ENCODE results near the gene ZSWIM6.

Gene ZSWIM6

DNA sequence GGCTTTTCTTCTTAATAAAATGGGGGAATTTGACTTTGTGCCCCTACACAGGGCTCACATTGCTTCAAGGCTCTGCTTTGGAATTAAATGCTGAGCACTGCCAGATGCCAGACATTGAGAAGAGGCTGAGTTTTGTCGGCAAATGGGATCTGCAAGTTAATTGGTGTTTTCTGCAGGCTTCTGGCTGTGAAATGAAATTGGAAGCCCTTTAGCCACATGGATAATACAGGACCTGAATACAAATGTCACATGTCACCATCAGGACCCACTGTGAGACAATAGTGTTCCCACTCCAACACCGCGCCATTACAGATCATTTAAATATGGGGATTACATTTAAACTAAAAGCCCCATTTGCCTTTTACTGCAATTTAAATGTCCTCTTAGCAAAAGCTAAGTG is 164.4 kb downstream of the ZSWIM6 start:
- DNase-seq, result no peak

DNA sequence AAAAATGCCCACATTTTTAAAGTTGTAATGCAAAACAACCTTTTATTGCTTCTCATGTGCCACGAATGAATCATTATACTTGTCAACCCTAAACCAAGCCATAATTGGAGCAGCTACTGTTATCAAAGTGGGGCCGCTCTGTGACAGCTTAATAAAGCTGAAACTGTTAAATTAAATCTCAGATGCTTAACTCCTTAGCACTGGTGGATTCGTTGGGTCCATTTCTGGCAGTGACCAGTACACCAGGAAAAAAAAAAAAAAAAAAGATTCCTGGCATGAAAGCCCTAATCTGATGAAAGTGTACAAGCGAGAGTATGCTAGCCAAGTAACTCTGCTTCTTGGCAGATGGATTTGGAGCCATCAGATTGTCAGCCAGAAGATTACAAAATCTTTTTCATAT is 164.8 kb downstream of the ZSWIM6 start:
- DNase-seq, result no peak

DNA sequence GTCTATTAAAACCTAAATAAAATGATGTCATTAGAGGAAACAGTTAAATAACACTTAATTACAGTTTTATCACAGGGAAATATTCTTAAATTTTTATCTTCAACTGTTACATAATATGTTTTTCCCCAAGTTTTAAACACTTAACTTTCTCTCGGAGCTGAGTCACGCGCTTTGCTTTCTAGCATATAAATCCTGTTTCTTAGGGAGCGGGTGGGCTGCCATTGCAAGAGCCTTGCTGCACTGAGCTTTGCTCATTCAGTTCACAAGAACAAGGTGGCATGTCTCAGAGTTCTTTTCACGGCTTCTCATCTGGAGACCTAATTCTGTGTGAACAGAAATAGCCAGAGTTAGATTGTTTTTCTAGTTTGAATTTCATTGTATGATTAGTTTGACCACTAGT is 166.1 kb downstream of the ZSWIM6 start:
- no peak for DNase-seq

DNA sequence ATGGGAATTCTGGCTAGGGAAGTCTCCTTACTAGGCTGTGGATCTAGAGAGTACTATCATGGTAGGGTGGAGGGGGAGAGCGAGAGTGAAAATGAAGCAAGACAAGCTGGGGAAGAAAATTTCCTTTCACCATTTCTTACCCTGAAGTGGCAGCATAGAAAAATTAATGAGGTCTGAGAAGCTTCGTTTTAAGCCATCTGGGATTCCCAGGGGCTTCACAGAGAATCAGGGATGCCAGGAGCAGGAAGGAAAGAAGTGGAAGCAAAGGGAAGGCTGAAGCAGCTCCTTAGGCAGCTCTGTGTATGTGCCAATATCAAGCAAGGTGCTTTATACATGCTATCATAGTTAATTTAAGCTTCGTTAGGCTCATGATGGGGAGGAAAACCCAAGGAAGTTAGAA is 169.9 kb downstream of the ZSWIM6 start:
- no peak for DNase-seq

DNA sequence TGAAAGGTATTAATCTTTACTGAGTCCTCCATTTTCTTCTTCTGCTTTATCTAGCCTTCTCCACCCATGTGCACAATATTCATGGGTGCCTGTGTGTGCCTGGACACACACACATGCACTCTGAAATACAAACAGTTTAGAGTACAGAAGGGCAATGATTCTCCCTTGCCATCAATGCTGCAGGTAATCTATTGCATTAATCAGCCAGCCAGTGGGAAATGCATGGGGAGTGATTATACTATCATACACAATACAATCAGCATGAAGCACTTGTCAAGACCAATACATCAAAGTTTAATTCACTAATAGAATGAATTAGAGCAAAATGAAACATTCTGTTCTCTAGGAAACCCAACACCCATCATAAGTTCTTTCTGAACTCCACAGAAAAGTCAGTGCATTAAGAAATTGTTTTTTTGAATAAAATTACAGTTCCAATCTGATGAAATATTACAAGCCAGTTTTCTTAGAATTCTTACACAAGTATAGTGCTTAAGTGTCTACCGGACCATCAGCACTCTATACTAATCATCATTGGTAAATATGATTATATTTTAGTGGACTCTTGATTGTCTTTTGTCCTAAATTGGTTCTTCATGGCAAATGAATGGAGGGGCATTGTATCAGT is 172.2 kb downstream of the ZSWIM6 start:
- DNase-seq, result no peak

DNA sequence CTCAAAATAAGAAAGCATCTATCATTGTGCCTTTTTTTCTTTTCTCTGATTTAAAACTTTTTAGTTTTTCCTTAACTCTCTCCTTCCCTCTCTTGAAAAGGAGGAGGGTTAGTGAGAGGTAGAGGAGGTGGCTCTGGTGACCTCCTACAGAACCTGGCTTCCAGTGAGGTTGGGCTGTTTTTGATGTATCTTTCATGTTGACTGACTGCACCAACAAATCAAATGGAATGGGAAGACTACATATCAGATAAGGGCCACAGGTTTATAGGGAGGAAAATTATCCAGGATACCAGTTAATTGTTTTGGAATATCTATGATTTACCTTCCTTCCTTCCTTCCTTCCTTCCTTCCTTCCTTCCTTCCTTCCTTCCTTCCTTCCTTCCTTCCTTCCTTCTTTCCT is 173.2 kb downstream of the ZSWIM6 start:
- DNase-seq, result no peak

DNA sequence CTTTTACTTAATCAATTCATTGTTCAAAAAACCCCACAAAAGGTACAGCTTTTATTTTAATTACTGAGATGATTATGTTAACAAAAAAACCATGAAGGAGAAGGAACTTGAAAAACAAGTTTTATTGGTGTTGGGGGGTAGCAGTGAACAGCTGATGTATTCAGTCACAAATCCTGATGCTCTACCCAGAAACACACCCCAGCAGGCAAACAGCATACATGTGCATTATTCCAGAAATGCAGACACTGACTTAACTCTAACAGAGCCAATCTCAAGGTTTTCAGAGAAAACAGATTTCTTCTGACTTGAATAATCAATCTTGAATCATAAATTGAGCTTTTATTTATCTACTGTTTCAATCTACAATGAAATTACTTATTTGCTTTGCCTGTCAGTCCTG is 175.2 kb downstream of the ZSWIM6 start:
- no peak for DNase-seq

DNA sequence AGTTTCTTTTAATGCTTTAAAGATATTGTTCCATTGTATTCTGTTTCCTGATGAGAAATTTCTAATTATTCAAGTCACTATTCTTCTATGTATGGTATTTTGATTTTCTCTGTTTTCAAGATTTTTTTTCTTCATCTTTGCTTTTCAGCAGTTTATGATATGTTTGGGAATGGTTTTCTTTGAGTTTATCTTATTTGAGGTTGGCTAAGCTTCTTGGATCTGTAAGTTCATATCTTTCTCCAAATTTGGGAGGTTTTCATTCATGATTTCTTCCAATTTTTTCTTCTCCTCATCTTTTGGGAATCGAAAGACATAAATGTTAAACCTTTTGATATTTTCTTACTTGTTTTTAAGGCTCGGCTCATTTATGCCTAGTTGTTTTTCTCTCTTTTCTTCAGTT is 184.9 kb downstream of the ZSWIM6 start:
- no peak for DNase-seq

DNA sequence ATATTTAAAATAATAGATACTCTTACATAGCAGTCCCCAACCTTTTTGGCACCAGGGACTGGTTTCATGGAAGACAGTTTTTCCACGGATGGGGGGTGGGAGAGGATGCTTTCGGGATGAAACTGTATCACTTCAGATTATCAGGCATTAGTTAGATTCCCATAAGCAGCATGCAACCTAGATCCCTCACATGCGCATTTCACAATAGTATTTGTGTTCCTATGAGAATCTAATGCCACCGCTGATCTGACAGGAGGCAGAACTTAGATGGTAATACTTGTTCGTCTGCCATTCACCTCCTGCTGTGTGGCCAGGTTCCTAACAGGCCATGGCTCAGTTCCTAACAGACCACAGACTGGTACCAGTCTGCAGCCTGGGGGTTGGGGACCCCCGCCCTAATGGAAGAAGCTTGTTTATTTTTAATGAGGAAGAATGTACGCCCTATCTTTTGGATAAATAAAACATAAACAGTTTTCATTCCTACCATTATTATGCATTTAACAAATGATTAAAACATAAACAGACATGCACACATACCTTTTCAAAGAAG is 187.7 kb downstream of the ZSWIM6 start:
- no peak for DNase-seq

DNA sequence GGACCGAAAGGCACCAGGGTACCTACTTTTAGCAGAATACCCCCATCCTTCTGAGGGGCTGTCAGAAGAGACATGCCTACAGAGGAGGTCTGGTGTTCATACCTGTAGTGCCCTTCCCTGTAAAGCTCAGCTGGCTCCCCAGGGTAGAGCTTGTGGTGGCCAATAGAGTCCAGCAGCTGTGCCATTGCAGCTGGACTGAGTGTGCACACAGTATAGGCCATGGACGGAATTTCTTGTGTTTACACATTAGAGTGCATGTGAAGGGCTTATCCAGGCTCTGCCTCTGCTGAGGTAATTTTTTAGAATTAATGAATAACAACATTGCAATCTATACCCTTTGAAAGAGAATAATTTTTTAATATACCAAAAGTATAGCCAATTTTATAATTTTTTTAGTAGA is 191.0 kb downstream of the ZSWIM6 start:
- no peak for DNase-seq

DNA sequence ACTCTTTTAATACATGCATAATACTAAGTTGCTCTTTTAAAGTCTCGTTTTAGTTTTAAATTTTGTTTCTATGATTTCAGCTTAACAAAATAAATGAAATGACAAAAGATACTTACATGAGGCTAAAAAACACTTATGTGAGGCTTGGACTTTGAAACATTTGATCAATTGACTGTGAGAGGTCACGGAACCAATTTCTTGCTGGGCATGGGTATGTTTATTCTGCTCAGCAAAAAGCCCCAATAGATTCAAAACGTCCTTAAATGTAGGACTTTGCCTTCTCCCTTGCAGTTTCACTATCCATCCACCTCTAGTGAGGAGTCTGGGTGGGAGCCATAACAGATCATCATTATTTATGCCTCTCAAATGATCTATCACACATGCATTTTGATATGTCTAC is 191.9 kb downstream of the ZSWIM6 start:
- DNase-seq, result no peak

DNA sequence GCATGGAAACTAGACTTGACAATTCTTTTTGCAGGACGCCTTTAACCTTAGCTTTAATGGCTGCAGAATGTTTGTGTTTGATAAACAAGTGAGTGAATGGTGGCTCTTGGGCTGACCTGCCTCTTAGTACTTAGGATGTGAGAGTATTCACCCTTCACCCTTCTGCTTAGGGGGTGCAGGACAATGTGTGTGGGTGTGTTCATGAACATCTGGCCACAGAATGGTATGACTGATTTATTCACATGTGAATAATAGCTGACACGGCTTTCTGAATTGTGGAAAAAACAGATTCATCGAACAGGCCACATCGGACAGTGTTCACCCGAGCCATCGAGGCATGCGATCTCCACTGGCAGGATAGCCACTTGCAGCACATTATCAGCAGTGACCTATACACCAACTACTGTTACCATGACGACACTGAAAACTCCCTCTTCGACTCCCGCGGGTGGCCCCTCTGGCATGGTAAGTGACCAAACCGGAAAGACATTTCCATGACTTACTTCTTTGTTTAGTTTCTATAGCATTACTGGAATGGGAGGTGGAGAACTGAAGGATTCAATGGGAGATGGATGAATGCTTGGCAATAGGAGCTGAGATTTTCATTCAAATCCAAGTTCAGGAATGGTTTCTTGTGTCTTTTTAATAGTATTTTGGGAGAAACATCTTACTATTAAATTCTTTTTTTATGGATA is 193.6 kb downstream of the ZSWIM6 start:
- DNase-seq, result no peak

DNA sequence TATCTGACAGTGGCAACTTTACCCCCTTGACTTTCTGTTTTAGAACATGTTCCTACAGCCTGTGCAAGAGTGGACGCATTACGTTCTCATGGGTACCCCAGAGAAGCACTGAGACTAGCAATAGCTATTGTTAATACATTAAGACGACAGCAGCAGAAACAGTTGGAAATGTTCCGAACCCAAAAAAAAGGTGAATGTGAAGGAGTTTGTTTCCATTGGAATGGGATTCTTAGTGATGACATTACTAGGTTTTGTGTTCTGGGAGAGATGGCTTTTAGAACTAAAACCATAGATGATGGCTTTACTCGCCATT is 194.1 kb downstream of the ZSWIM6 start:
- no peak for DNase-seq

DNA sequence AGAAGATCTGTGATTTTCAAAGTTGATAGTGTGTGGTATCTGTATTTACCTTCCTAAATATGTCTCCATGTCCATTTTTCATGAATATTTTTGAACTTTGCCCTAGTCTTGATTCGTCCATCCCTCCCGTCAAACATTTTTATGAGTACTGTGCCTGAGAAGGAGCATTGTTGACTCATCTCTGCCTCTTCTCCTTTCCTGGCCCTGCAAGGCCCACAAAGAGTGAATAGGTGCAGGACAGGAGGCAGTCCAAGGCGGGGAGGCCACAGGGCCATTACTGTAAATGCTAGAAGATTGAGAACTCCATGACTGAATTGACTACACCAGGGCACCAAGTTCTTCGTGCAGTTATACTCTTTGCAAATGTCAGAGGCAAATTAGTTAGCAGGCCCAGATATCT is 200.9 kb downstream of the ZSWIM6 start:
- DNase-seq, result no peak

DNA sequence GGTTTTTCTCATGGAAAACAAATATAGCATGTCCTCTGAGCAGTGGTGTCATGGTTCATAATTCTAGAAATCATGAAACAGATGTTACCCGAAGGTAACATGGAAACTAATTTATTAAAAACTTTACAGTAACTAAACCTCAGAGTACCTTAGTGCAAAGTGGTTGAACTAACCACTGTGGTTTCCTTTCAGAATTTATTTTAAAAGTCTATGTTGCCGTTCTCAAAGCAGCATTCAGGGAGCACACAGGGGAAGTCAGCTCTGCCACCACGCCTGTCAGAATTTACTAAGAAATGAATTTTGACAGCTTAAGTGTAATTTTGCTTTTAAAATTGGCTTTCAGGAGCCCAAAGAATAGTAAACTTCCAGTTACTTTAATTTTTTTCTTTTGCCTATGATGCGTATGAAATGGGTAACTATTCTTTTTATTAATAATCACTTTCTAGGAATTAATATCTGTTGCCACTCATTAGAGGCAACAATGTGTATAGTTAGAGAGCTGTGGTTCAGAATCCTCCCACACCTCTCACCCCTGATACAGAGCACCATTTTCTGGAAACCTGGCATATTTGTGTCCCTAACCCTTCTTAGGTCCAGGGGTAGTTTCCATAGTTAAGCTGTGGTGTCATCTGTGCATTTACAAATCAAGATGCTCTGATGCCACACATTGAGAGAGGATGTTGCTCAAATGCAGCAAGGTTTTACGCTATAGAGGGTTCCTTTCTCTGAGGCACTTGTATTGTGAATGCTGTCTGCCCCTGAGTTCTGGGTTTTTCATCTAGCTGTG is 202.6 kb downstream of the ZSWIM6 start:
- no peak for DNase-seq

DNA sequence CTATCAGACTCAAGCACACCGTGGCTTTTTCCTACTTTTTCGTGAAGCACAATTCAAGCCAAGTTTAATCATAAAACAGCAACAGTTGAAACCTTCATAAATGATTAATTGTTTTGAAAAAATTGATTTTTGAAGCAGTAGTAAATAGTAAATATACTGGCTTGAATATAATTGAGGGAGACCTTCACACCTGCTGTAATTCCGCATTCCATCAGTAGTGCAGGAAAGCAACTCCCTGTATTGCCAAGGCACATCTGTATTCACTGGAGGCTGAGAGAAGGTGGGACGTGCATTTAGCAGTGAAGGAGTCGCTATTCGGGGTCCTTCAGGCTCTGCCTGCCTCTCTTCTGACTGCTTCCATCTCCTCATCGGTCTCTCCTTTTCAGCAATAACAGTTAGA is 203.8 kb downstream of the ZSWIM6 start:
- no peak for DNase-seq

DNA sequence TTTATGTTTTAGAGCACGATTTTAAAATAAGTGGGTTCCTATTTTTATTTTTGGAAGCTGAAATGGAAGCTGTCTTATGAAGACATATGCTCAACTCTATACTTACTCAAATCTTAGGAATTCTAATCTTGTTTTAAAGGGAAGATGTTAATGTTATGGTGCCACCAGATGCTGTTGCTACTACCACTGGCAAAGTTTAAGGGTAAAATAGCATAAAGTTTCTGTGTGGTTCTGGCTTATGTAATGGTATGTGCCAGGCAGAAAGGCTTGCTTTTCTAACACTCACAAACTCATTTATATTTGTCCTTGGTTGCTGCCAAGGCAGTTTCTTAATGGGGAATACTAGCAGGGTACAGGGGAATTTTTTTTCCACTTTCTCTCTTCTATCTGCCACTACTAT is 204.9 kb downstream of the ZSWIM6 start:
- no peak for DNase-seq

DNA sequence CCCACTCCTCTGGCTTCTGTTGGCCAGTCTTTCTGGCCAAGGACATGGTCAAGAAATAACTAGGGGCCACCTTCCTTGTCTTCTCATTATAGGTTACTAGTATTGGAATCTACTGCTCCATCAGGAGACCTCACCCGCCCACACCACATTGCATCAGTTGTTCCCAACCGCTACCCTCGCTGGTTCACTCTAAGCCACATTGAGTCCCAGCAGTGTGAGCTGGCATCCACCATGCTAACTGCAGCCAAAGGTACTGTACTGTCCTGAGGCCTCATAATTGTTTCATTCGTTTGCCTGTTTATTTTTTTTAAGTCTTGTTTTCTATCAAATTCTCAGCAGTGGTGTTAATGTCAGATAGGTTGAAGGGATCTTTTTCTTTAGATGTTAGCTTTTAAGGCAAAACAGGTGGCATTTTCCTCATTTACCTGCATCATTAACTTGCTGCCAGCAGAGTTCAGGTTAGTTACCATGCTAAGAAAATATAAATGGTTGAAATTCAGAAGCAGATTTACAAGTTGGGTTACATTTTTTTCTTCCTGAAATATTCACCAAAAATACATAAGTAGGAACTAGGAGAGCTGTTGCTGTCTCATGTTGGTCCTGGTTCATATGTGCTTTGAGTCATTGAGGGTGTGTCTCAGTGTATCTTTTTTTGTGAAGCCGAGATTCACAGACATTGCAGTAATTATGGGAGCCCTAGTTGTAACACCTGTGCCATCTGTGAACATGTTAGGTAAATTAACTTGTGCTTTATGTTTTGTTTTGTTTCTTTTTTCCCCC is 206.9 kb downstream of the ZSWIM6 start:
- DNase-seq, result no peak

DNA sequence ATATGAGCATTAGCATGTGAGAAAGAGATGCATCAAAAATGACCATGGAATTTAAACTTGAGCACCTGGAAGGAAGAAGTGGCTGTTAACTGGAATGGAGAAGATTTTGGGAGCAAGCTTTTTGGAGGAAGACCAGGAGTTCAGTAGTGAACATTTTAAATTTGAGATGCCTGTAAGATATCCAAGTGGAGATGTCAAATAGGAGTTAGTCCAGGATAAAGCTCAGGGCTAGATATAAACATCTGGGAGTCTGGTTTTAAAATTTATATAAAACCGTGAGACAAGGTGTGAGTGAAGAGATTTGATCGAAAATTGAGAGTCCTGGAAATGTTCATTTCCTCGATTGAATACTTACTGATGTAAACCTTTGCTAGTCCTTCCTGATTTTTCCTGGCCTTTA is 217.5 kb downstream of the ZSWIM6 start:
- DNase-seq, result no peak

DNA sequence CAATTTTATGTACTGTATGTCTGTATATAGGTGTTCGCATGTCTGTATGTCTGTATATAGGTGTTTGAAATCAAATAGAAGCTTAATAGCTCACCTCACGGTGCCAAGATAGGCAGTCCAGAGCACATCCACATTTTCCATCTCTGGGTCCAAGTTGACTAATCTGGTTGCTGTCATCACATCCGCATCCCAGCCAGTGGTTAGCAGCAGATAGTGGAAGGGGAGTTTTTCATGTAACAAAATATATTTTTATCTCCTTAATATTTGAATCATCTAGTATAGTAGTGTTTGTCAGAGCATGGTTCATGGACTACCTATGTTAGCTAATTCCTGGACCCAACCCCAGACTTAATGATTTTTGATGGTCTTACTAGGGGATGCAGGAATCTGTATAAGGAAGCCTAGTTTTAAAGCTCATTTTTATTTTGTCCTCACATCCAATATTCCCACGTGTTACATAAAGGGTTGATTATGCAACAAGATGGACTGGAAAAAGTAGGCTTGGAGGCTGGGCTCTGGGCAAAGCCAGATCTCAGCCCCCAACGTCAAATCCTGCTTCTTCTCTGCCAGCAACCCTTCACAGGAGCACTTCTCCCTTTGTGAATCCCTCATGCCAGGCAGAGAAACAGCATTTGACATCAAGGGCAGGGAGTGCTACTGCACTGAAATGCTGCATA is 219.7 kb downstream of the ZSWIM6 start:
- no peak for DNase-seq

DNA sequence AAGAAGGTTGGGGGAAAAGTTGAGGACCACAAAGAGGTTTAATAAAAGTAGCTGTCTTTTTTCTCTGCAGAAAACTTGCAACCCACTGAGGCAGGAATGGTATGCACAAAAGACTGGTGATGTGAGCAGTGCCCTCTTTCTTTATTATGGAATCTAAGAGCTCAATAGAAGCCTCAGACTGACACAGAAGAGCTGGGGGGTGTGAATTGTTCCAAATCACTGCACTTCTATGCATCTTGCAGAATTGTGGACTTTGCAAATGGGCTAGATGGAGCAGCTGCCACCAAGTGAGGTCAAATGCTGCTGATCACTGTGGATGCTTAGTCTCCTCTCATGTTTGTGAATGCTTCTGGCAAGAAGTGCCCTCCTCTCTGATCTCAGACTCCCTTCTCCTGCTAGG is 227.1 kb downstream of the ZSWIM6 start:
- DNase-seq, result no peak

DNA sequence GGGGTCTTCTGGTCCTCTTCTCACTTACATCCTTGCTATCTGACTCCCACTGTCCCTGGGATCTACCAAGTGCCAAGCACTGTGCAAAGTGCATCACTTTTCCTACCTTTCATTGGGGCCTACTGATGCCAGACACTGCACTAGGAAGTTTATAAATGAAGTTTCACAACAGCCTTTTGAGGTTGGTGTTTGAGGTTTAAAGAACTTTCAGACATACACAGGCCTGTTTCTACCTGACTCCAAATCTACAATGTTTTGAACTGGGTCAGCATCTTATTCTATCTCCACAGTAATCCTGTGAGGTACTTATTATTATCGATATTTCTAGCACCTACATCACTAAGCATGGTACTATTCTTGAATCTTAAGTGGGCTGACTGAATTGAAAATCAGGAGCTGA is 227.7 kb downstream of the ZSWIM6 start:
- DNase-seq, result no peak

DNA sequence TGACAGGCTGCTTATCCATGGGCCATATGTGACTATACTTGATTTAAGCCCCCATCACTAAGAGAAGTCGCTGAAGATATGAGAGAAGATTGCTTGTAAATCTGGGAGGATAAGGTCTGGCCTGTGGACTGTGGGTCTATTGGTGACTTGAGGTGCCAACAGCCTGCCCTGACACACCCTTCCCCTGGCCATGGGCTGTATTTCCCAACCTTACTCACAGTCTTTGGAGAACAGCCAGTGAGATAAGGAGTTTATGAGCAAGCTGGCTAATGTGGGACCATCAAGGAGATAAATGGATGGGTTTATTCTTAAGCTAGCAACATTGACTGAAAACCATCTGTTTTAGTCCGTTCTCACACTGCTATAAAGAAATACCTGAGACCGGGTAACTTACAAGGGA is 231.3 kb downstream of the ZSWIM6 start:
- no peak for DNase-seq
